KMS-11 (cell line): ENCODE data around the gene LRWD1.

Experiments used
- H2AFZ ChIP-seq: fragments of 200-600 bp; sonication (generic); 2 replicates; pipeline ENCODE4 v1.6.1; 2016; ENCODE audit warnings: antibody characterized with exemption, mixed run types, low read depth
- H3K27ac ChIP-seq: fragments of 200-600 bp; sonication (generic); 2 replicates; pipeline ENCODE4 v1.6.1; 2016; ENCODE audit warnings: mild to moderate bottlenecking, mixed run types
- H3K27me3 ChIP-seq: fragments of 200-600 bp; sonication (generic); 2 replicates; pipeline ENCODE4 v1.6.1; 2017; ENCODE audit warnings: mild to moderate bottlenecking, low read depth, mixed run types, moderate library complexity; ENCODE audit not compliant: insufficient read depth
- H3K36me3 ChIP-seq: fragments of 200-600 bp; sonication (generic); 2 replicates; pipeline ENCODE4 v1.6.1; 2017; ENCODE audit warnings: mild to moderate bottlenecking, mixed run types; ENCODE audit not compliant: insufficient read depth
- H3K4me1 ChIP-seq: fragments of 200-600 bp; sonication (generic); 2 replicates; pipeline ENCODE4 v1.6.1; 2016; ENCODE audit warnings: mild to moderate bottlenecking, low read depth, mixed run types; ENCODE audit not compliant: poor library complexity, severe bottlenecking
- H3K4me2 ChIP-seq: fragments of 200-600 bp; sonication (generic); 2 replicates; pipeline ENCODE4 v1.7.0; 2016; ENCODE audit warnings: mild to moderate bottlenecking, mixed run types
- H3K4me3 ChIP-seq: fragments of 200-600 bp; sonication (generic); IDR thresholded peaks from 2 replicates; pipeline ENCODE4 v1.6.1; 2017; ENCODE audit warnings: low read depth, low read length, mixed read lengths; ENCODE audit not compliant: insufficient read depth
- H3K79me2 ChIP-seq: fragments of 200-600 bp; sonication (generic); 2 replicates; pipeline ENCODE4 v1.6.1; 2016; ENCODE audit warnings: low read depth, mixed run types; ENCODE audit not compliant: insufficient read depth
- H3K9ac ChIP-seq: fragments of 200-600 bp; sonication (generic); 2 replicates; pipeline ENCODE4 v1.6.1; 2016; ENCODE audit warnings: mild to moderate bottlenecking, mixed run types
- H4K20me1 ChIP-seq: fragments of 200-600 bp; sonication (generic); 2 replicates; pipeline ENCODE4 v1.6.1; 2016; ENCODE audit warnings: mild to moderate bottlenecking, mixed run types; ENCODE audit not compliant: insufficient read depth
- TF ChIP-seq, protein P1 (sequence below): fragments of 200-600 bp; sonication (generic); conservative IDR thresholded peaks from 2 replicates; pipeline ENCODE4 v1.6.1; 2017; ENCODE audit warnings: low read depth, mild to moderate bottlenecking, antibody characterized with exemption, low read length, moderate library complexity, mixed read lengths

LRWD1 gene

DNA sequence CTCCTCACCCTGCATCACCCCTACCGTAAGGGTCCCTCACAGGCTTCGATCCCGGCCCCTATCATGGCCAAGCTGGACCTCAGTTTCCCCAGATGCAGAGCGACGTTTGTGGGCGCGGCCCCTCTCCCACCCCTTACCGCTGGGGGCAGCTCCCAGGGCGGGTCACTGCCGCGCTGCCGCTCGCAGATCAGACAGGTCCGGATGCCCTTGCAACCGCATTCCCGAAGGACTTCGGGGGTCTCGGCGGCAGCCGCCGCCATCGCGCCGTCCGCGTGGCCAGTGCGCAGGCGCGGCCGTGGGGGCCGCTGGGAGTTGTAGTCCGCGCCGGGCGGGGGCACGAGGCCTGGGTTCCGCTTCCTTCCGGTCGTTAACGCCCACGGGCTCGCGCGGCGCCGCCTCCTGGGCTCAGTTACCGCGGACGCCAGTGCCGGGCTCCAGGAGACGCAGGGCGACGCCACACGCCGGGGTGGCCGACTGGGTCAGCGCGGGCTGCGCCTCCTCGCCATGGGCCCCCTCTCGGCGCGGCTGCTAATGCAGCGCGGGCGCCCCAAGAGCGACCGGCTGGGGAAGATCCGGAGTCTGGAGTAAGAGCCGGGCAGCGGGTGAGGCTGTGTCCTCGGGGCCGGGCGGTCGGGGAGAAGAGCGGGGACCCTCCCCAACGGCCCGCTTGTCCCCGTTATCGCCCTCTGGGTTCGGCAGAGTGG lies at the start of gene LRWD1, which contains the start of gene ALKBH4:
LRWD1 (plus strand) TSS at position 408 of the 704 bp plus-strand sequence; CDS start at position 505, 97 bp downstream.
ALKBH4 (minus strand) TSS at position 287 of the 704 bp plus-strand sequence; CDS start at position 260, 27 bp downstream.
- Histone ChIP-seq H4K20me1 (no peaks in the 10 kb centered on the region), H3K4me1 (peaks cover 22% of the 10 kb centered on the region), H3K4me2 (peak within 1 kb of the TSS; percentile 94), H3K27me3 (no peaks in the 10 kb centered on the region), H3K4me3 (peak within 1 kb of the TSS; percentile 66), H3K27ac (peak within 1 kb of the TSS; percentile 47), H3K79me2 (peaks cover 26% of the 10 kb centered on the region; the same call in 1 of the 2 replicates), H2AFZ (peak within 1 kb of the TSS; percentile 99), H3K36me3 (no peaks in the 10 kb centered on the region), H3K9ac (peak within 1 kb of the TSS; percentile 84)
- TF ChIP-seq, protein P1, sequence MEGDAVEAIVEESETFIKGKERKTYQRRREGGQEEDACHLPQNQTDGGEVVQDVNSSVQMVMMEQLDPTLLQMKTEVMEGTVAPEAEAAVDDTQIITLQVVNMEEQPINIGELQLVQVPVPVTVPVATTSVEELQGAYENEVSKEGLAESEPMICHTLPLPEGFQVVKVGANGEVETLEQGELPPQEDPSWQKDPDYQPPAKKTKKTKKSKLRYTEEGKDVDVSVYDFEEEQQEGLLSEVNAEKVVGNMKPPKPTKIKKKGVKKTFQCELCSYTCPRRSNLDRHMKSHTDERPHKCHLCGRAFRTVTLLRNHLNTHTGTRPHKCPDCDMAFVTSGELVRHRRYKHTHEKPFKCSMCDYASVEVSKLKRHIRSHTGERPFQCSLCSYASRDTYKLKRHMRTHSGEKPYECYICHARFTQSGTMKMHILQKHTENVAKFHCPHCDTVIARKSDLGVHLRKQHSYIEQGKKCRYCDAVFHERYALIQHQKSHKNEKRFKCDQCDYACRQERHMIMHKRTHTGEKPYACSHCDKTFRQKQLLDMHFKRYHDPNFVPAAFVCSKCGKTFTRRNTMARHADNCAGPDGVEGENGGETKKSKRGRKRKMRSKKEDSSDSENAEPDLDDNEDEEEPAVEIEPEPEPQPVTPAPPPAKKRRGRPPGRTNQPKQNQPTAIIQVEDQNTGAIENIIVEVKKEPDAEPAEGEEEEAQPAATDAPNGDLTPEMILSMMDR = 0 out of 2 replicates have a peak, but pooled peaks have one; percentile 28

DNA sequence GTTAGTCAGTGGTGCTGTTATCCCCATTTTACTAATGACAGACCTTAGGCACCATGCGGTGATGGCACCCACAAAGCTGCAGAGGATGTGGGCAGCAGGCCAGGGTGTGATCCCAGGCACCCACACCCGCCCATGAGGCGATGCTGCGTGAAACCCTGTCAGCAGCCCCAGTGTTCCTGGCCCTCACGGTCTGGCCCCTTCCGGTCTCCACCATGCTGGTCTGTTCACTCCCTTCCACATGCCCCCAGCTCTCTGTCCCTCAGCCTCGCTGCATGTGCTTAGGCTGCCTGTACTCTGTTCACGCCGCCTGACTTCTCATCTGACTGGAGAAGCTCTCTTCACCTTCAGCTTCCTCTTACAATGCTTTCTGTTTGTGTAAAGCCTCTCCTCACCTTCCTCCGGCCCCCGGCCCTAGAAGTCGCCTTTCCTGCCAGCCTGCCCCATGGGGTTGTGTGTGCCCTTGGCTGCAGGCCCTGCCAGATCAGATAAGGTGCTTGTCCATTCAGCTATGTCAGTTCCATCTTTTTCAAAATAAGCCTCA lies 49.0 kb upstream of the LRWD1 start:
- Histone ChIP-seq H3K9ac (no peak overlapping the region), H3K27ac (no peak overlapping the region), H3K4me2 (peak overlapping the region; percentile 3; the same call in 1 of the 2 replicates), H2AFZ (no peak overlapping the region), H3K27me3 (no peaks in the 10 kb centered on the region), H3K4me3 (no peak overlapping the region), H4K20me1 (no peaks in the 10 kb centered on the region; the same call in 1 of the 2 replicates), H3K4me1 (peaks cover 89% of the 10 kb centered on the region), H3K36me3 (no peaks in the 10 kb centered on the region; the same call in 1 of the 2 replicates), H3K79me2 (peaks cover 41% of the 10 kb centered on the region)
- TF ChIP-seq, protein P1 = no peak

DNA sequence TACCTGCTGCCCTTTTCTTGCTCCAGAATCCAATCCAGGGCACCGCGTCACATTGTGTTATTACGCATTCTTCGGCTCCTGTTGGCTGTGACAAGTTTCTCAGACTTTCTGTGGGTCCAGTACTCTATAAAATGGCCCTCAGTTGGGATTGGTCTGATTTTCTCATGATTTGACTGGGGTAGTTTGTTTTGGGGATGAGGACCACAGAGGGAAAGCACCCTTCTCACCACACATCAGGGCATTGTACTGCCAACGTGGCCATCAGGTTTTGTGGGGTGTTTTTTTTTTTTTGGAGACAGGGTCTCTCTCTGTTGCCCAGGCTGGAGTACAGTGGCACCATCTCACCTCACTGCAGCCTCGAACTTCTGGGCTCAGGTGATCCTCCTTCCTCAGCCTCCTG lies 48.4 kb upstream of the LRWD1 start:
- no peaks in the 10 kb centered on the region; the same call in 1 of the 2 replicates for H4K20me1 ChIP-seq
- H2AFZ ChIP-seq = no peak overlapping the region
- peaks cover 41% of the 10 kb centered on the region for H3K79me2 ChIP-seq
- H3K27me3 ChIP-seq = no peaks in the 10 kb centered on the region
- TF ChIP-seq, protein P1 = no peak
- H3K4me2 ChIP-seq = peak overlapping the region; percentile 3; the same call in 1 of the 2 replicates
- H3K4me3 ChIP-seq = no peak overlapping the region
- peaks cover 95% of the 10 kb centered on the region for H3K4me1 ChIP-seq
- H3K9ac ChIP-seq = no peak overlapping the region
- H3K27ac ChIP-seq = no peak overlapping the region
- no peaks in the 10 kb centered on the region; the same call in 1 of the 2 replicates for H3K36me3 ChIP-seq

DNA sequence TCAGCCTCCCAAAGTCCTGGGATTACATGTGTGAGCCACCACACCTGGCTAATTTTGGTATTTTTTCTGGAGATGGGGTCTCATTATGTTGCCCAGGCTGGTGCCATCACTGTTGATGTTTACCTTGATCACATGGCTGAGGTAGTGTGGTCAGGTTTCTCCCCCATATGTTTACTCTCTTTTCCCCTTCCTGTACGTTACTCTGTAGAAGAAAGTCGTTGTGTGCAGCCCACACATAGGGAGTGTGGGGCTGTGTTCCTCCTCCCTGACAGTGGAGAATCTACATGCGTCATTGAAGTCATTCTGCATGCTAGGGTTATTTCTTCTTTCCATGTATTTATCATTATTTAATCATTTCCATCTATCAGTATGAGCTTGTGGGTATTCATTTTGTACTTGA lies 47.7 kb upstream of the LRWD1 start:
- no peaks in the 10 kb centered on the region for H3K27me3 ChIP-seq
- no peak overlapping the region for H3K27ac ChIP-seq
- peaks cover 37% of the 10 kb centered on the region for H3K79me2 ChIP-seq
- H3K4me3 ChIP-seq = no peak overlapping the region
- TF ChIP-seq, protein P1 = no peak
- H3K4me1 ChIP-seq = peaks cover 97% of the 10 kb centered on the region
- H3K36me3 ChIP-seq = no peaks in the 10 kb centered on the region; the same call in 1 of the 2 replicates
- no peak overlapping the region for H2AFZ ChIP-seq
- H4K20me1 ChIP-seq = no peaks in the 10 kb centered on the region
- H3K4me2 ChIP-seq = no peak overlapping the region
- no peak overlapping the region for H3K9ac ChIP-seq
